OCI-LY1 (cell line): Measurements from ENCODE around the gene GNAZ.

ENCODE experiments used
- H2AFZ ChIP-seq: fragments of 200-600 bp; sonication (generic), shearing (Covaris generic); 2 replicates; pipeline ENCODE4 v1.6.0; 2014; ENCODE audit warnings: antibody characterized with exemption, mild to moderate bottlenecking, low read length
- H3F3A ChIP-seq: fragments of 200-600 bp; sonication (generic), shearing (Covaris generic); 2 replicates; pipeline ENCODE4 v1.6.0; 2014; ENCODE audit warnings: mild to moderate bottlenecking, antibody characterized with exemption, low read length, moderate library complexity; ENCODE audit not compliant: insufficient read depth
- H3K27ac ChIP-seq: fragments of 200-600 bp; sonication (generic); 2 replicates; pipeline ENCODE4 v1.5.1; 2014; ENCODE audit warnings: low read length, mixed run types, mild to moderate bottlenecking, low read depth; ENCODE audit not compliant: poor library complexity, severe bottlenecking
- H3K27me3 ChIP-seq: fragments of 200-600 bp; sonication (generic); 2 replicates; pipeline ENCODE4 v1.6.0; 2014; ENCODE audit warnings: antibody characterized with exemption, mild to moderate bottlenecking, low read length, moderate library complexity; ENCODE audit not compliant: insufficient read depth
- H3K36me3 ChIP-seq: fragments of 200-600 bp; sonication (generic); 2 replicates; pipeline ENCODE4 v1.6.1; 2014; ENCODE audit warnings: mild to moderate bottlenecking, antibody characterized with exemption, low read length, moderate library complexity, mixed read lengths; ENCODE audit not compliant: insufficient read depth
- H3K4me1 ChIP-seq: fragments of 200-600 bp; sonication (generic); 2 replicates; pipeline ENCODE4 v1.5.1; 2014; ENCODE audit warnings: mild to moderate bottlenecking, low read length, moderate library complexity; ENCODE audit not compliant: insufficient read depth, severe bottlenecking
- H3K4me2 ChIP-seq: fragments of 200-600 bp; sonication (generic), shearing (Covaris generic); 2 replicates; pipeline ENCODE4 v1.6.1; 2014; ENCODE audit warnings: low read length
- H3K4me3 ChIP-seq: fragments of 200-600 bp; sonication (generic); 2 replicates; pipeline ENCODE4 v1.5.1; 2014; ENCODE audit warnings: low read length, low read depth, mild to moderate bottlenecking, mixed read lengths; ENCODE audit not compliant: poor library complexity, severe bottlenecking
- H3K79me2 ChIP-seq: fragments of 200-600 bp; shearing (Covaris generic); 2 replicates; pipeline ENCODE4 v1.6.1; 2016; ENCODE audit warnings: mixed run types, low read length, mixed read lengths; ENCODE audit not compliant: insufficient read depth
- H3K9ac ChIP-seq: fragments of 200-600 bp; sonication (generic), shearing (Covaris generic); 2 replicates; pipeline ENCODE4 v1.6.1; 2014; ENCODE audit warnings: mild to moderate bottlenecking, low read length, mixed read lengths
- H3K9me2 ChIP-seq: fragments of 200-600 bp; sonication (generic), shearing (Covaris generic); 2 replicates; pipeline ENCODE4 v1.6.1; 2014; ENCODE audit warnings: low read depth, mild to moderate bottlenecking, low read length, mixed read lengths
- H3K9me3 ChIP-seq: fragments of 200-600 bp; shearing (Covaris generic); 2 replicates; pipeline ENCODE4 v1.6.1; 2014; ENCODE audit warnings: low read length, mixed read lengths
- H4K20me1 ChIP-seq: fragments of 200-600 bp; sonication (generic), shearing (Covaris generic); 2 replicates; pipeline ENCODE4 v1.6.0; 2016; ENCODE audit warnings: mild to moderate bottlenecking, low read length; ENCODE audit not compliant: insufficient read depth
- EZH2 ChIP-seq: fragments of 200-600 bp; sonication (generic), shearing (Covaris generic); IDR thresholded peaks from 2 replicates; pipeline ENCODE4 v1.8.0; 2017; ENCODE audit warnings: borderline replicate concordance, mixed run types, mild to moderate bottlenecking, antibody characterized with exemption, low read length, moderate library complexity, mixed read lengths
- TF ChIP-seq, protein P1 (sequence below): fragments of 200-600 bp; sonication (generic), shearing (Covaris generic); IDR thresholded peaks from 2 replicates; pipeline ENCODE4 v1.5.1; 2017; ENCODE audit warnings: mild to moderate bottlenecking, antibody characterized with exemption, low read length, moderate library complexity, mixed read lengths

The GNAZ gene

DNA sequence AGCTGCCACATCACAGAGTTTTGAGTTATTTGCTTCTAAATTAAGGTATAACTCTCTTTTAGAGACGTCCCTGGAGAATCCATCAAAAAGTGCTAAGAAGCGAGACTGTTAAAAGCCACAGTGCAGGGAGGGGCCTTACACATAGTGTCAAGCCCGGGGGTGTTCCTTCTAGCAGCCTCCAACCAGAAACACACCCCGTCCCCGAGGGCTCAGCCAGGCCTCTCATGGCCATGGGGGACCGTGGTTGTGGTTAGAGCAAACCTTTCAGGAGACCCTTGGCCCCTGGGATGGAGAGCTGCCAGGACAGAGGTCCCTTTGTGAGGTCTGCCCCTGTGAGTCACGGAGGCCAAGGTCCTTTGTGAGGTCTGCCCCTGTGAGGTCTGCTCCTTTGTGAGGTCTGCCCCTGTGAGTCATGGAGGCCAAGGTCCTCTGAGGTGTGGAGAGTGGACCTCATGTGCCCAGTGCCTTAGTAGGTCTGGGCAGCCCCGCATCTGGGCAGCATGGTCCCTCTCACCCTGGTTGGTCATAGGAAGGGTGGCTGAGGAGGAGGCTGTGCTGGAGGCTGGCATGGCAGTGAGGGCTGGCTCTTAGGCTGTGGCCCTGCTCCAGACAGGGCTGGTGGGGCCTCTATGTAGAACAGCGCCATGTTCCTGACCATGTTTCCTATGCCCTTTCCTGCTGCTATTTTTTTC, 5.4 kb downstream of the GNAZ start:
- Histone ChIP-seq H3K4me3 (no peak overlapping the region), H4K20me1 (no peaks in the 10 kb centered on the region)

DNA sequence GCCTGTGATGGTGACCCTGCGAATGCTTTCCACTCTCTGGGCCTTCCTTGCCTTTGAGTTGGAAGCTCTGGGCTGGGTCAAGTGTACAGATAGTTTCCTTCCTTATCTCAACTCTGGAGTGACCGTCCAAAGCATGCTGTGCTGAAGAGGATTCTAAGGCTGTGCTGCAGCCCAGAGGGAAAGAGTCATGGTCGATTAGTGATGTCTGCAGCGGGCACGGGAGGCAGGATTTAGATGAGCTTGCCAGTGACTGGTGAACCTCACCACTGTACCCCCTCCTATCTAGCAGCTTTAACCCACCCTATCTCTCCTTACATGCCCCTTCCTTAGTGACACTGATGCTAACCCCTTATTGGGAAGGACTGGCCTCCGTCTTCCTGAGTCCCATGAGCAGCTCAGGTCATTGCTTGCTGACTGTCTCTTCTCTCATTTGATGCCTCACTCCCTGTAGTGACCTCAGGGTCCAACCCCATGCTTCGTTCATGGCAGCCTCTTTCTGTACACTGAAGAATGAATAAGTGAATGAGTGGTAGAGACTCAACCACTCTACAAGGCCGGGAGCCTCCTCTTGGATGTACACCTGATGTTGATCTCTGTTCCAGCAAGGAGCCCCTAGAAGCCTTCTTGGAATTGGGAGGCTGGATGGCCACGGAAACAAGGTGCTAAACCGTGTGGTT, 6.7 kb downstream of the GNAZ start:
- H3K9me2 ChIP-seq = no peaks in the 10 kb centered on the region
- H3K4me1 ChIP-seq = peaks cover 4% of the 10 kb centered on the region
- TF ChIP-seq, protein P1, sequence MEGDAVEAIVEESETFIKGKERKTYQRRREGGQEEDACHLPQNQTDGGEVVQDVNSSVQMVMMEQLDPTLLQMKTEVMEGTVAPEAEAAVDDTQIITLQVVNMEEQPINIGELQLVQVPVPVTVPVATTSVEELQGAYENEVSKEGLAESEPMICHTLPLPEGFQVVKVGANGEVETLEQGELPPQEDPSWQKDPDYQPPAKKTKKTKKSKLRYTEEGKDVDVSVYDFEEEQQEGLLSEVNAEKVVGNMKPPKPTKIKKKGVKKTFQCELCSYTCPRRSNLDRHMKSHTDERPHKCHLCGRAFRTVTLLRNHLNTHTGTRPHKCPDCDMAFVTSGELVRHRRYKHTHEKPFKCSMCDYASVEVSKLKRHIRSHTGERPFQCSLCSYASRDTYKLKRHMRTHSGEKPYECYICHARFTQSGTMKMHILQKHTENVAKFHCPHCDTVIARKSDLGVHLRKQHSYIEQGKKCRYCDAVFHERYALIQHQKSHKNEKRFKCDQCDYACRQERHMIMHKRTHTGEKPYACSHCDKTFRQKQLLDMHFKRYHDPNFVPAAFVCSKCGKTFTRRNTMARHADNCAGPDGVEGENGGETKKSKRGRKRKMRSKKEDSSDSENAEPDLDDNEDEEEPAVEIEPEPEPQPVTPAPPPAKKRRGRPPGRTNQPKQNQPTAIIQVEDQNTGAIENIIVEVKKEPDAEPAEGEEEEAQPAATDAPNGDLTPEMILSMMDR = no peak
- TF ChIP-seq EZH2 = no peak
- H3K27ac ChIP-seq = no peak overlapping the region
- no peaks in the 10 kb centered on the region for H4K20me1 ChIP-seq
- H3K27me3 ChIP-seq = peaks cover 7% of the 10 kb centered on the region; the same call in 1 of the 2 replicates
- H3K9ac ChIP-seq = no peak overlapping the region
- H3K4me2 ChIP-seq = no peak overlapping the region
- no peaks in the 10 kb centered on the region for H3K36me3 ChIP-seq
- no peaks in the 10 kb centered on the region for H3K9me3 ChIP-seq
- H3F3A ChIP-seq = no peaks in the 10 kb centered on the region
- no peak overlapping the region for H3K4me3 ChIP-seq
- no peaks in the 10 kb centered on the region for H3K79me2 ChIP-seq
- no peak overlapping the region for H2AFZ ChIP-seq

More for the DNA sequence above, 5.4 kb downstream of the GNAZ start:
- Histone ChIP-seq H3K27ac (no peak overlapping the region), H3F3A (no peaks in the 10 kb centered on the region), H3K27me3 (peaks cover 7% of the 10 kb centered on the region; the same call in 1 of the 2 replicates), H3K4me2 (no peak overlapping the region), H2AFZ (no peak overlapping the region), H3K79me2 (no peaks in the 10 kb centered on the region), H3K9me3 (no peaks in the 10 kb centered on the region), H3K9me2 (no peaks in the 10 kb centered on the region), H3K36me3 (no peaks in the 10 kb centered on the region), H3K4me1 (peaks cover 10% of the 10 kb centered on the region), H3K9ac (no peak overlapping the region)
- TF ChIP-seq, protein P1 = no peak
- no peak for TF ChIP-seq EZH2

DNA sequence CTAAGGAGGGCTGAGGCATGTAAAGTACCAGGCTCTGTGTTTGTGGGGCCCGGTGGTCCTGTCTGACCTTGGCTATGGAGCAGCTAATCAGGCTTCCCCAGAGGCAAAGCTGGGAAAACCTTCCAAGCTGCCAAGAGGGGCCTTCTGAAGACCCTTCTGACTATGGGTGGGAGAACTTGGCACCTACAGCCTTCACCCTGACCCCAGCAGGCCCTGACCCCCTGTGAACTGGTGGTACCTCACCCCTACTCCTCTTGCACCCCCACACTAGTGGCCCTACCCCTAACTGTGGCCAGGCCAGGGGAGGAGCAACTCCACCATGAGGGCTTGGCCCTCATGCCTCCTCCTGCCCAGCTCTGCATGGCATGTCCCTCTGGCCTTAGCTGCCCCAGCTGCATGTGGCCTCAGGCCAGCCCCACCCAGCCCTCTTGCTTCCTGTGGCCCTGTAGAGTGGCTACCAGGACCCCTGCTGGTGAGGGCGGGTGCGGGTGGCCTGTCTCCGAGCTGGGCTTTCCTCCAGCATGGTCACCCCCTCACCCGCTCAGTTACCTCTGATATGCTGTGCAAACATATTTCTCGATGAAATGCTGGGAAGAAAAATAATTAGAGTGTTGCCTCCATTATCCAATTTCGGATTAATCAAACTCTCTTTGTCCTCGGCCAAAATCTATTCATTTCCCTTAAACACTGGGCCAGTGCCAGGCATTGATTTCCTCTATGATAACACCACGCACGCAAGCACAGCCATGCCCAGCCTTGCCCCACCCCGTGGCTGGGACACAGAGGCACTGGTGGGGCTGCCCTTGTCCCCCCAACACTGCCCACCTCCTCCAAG, 7.5 kb downstream of the GNAZ start:
- Histone ChIP-seq H3K27ac (no peak overlapping the region), H3F3A (no peaks in the 10 kb centered on the region), H3K4me2 (no peak overlapping the region), H3K79me2 (no peaks in the 10 kb centered on the region), H2AFZ (no peak overlapping the region), H3K4me3 (no peak overlapping the region), H3K9me2 (no peaks in the 10 kb centered on the region), H3K9me3 (no peaks in the 10 kb centered on the region), H4K20me1 (no peaks in the 10 kb centered on the region), H3K27me3 (peaks cover 7% of the 10 kb centered on the region; the same call in 1 of the 2 replicates), H3K4me1 (peaks cover 4% of the 10 kb centered on the region), H3K36me3 (no peaks in the 10 kb centered on the region), H3K9ac (no peak overlapping the region)
- TF ChIP-seq, protein P1 = no peak
- TF ChIP-seq EZH2 = no peak
